GM11168 (cell line): ENCODE results near the gene PLA2G3.
"Not testable (repeated sequence)": the region's sequence is repeated elsewhere in the genome, so short reads cannot be mapped to it uniquely, and the experiment has no call there.

Experiments used
- in situ Hi-C: fragments of 300-500 bp; cut with MboI; formaldehyde crosslinking; loops from one replicate; pipeline ENCODE4 v1.12.0; 2022; ENCODE audit warnings: low sequenced_read_pairs; ENCODE audit not compliant: unreplicated experiment

Gene PLA2G3

GRCh38 chr22:31139866-31140716, at the start of gene PLA2G3:
PLA2G3 (minus strand) TSS chr22:31140508; CDS start chr22:31140354, 154 bp downstream.
- in situ Hi-C loops = no loop called here

GRCh38 chr22:31187627-31188026, 47.3 kb upstream of the PLA2G3 start:
- in situ Hi-C loops = no loop called here

DNA sequence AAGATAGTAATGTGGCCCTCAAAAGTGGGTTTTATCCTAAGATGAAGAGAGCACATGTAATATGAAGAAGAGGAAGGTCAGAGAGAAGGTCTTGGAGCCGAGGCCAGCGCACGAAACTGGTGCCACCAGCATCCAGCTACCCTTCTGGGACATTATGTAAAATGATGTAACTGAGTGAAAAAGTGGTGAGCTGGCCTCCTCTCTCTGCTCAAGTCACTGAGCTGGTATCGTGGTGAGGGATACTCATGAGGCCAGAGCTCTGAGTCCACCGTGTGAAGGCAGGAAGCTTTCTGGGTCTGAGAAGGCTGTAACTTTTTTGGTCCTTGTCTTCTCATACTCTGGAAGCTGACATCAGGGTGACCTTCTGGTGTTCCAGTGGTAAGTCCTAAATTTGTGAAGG, 44.7 kb upstream of the PLA2G3 start:
- in situ Hi-C loops = no loop called here

- in situ Hi-C loops = no loop called here
These were observed 43.7 kb upstream of the PLA2G3 start for GRCh38 chr22:31184015-31184414.

DNA sequence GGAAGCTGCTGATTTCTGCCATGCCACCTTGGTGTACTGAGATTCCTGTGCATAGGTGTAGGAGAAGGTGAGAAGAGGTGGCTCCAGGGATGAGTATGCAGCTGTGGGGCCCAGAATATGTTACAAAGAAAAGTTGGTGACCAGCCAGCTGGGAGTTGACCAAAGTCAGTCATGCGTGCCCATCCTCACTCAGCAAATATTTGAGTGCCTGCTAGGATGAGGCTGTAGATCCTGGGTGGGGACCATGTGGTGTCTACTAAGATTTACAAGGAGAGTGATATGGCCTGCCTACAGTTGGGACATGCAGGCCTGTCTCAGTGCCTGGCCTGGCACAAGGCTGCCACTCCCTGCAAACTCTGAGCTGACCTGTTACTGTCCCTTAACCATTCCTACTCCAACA, 39.0 kb upstream of the PLA2G3 start:
- in situ Hi-C loops = no loop called here

GRCh38 chr22:31178859-31179258, 38.6 kb upstream of the PLA2G3 start:
- in situ Hi-C loops = no loop called here

GRCh38 chr22:31177420-31178162, 37.3 kb upstream of the PLA2G3 start:
- in situ Hi-C loops = no loop called here

DNA sequence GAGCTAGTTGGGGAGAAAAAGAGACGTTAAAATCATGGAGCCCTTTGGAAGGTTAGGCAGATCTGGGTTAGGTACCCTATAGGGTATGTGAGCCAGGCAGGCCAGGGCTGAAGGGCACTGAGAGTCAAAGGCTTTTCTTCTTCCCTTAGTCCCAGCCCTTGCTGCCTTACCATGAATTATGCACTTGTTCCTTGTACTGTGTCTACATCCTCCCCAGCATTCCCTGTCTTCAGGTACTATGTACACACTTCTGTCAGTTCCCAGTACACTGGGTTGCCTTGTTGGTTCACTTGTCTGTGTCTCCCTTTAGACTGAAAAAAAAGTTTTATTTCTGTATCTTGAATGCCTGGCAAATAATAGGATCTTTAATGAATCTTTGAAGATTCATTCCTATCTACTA, 36.6 kb upstream of the PLA2G3 start:
- in situ Hi-C loops = no loop called here

DNA sequence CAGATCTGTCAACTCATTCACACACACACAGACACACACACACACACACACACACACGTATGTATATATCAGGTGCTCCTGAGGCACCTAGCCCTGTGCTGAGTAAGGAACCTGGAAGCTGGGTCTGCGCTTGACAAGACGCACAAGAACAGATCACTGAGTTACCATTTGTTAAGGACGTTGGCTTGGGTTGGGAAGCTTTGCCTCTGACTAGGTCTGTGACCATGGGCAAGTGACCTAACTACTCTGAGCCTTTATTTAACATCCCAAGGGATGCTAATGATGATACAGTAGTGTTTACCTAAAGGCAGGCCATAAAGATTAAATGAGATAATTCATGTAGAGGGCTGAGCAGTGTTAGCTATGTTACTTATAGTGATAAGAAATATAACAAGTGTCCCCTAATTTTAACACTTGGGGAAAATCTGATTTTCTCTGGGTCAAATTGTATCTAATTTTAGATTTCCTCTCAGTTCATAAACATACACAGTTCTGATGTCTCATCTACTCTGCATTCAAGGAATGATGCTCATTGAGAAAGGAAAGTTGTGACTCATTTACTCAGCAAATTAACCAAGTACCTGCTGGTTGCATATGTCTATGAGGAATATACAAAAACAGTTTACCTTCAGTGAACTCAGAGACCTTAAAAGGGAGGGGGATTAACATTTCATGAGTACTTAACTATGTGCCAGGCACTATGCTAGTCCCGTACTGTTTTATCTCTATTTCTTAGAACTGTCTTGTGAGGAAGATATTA, 33.3 kb upstream of the PLA2G3 start:
- in situ Hi-C loops = no loop called here

DNA sequence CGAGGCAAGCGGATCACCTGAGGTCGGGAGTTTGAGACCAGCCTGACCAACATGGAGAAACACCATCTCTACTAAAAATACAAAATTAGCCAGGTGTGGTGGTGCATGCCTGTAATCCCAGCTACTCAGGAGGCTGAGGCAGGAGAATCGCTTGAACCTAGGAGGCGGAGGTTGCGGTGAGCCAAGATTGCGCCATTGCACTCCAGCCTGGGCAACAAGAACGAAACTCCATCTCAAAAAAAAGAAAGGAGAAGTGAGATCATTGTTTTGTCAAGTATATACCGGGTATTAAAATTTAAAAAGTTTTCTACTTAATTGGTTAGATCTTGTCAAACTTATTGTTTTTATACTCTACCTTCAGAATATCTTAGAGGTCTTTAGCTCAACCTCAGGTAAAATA, 31.4 kb upstream of the PLA2G3 start:
- in situ Hi-C loops = not testable (repeated sequence)

DNA sequence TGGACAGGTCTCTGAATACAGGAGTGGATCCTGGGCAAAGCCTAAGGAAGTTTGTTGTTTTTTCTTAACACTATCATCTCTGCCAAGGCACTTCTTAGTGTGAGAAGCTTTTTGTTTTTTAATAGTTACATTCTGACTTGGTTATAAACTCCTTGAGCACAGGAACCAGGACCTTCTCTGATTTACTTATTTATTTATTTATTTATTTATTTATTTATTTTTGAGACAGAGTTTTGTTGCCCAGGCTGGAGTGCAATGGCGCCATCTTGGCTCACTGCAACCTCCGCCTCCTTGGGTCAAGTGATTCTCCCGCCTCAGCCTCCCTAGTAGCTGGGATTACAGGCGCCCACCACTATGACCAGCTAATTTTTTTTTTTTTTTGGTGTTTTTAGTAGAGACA, 30.7 kb upstream of the PLA2G3 start:
- in situ Hi-C loops = no loop called here

- in situ Hi-C loops = no loop called here
These were observed 21.9 kb upstream of the PLA2G3 start for GRCh38 chr22:31162015-31162765.

- in situ Hi-C loops = no loop called here
These were observed 21.1 kb upstream of the PLA2G3 start for GRCh38 chr22:31161386-31161785.

DNA sequence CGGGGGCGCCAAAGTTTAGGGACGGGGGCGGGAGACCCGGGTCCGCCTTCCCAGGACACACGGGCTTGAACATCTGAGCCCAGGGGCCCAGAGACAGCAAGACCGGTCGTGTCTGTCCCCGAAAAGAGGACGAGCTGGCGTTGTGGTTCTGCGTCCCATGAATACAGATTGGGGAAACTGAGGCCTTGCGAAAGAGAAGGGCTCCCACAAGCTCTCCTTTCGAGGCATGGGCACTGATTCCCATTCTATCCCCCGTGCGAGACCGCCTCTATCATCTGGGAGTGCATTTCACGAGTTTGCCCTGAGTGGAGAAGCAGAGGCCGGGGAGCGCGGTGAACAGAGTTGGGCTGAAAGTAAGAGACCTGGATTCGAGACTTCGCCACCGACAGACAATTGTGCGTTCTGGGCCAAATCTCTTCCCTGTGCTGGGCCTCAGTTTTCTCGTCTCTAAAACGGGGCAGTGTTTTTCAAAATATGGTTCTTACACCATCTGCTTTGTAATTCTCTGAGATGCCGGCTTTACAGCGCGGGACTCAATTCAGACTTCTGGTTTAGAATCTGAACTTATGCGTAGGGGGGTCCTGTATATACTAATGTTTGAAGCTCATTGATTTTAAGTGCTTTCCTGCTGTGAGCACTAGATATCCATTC, 20.1 kb upstream of the PLA2G3 start:
- in situ Hi-C loops = no loop called here

- in situ Hi-C loops = no loop called here
These were observed 15.1 kb upstream of the PLA2G3 start for GRCh38 chr22:31155422-31155821.

DNA sequence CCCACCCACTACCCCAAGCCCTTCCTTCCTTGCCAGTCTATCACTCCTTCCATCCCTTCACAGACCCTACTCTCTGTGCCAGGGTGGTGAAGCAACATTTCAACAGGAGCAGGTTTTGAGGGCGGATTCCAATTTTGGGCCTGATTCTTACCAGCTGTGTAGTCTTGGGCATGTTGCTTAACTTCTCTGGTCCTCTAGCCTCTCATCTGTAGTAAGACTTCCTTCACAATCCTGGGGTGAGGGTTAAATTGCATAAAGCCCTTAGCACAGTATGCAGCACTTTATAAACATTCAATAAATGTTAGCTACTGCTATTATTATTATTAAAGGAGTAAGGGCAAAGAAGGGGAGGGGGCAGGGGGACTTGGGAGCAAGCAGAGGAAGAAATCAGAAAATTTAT, 14.7 kb upstream of the PLA2G3 start:
- in situ Hi-C loops = no loop called here

- in situ Hi-C loops = no loop called here
These were observed 13.0 kb upstream of the PLA2G3 start for GRCh38 chr22:31153357-31153756.

- in situ Hi-C loops = no loop called here
These were observed 11.6 kb upstream of the PLA2G3 start for GRCh38 chr22:31151872-31152271.

DNA sequence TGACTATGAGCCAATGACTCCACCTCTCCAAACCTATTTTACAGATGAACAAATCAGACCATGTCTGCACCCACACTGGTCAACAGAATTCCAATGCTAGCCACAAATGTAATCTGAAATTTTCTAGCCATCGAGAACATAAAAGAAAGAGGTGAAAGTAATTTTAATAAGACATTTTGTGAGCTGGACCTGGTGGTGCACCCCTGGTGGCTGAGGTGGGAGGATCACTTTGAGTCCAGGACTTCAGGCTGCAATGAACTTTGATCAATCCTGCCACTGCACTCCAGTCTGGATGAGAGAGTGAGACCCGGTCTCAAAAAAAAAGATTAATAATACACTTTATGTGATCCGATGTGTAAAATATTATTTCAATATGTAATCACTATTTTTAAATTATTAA, 10.3 kb upstream of the PLA2G3 start:
- in situ Hi-C loops = no loop called here
